ENCODE data around the gene HSPB9. TPM values are rescaled to one million over a fixed set of nuclear protein-coding genes. Genes with fewer than 3 reads are reported as not detected.

HSPB9 gene
- total RNA-seq, 1 experiment from 2014 or later, result 0.54 TPM

- no TSS peak for BruUV-seq (replicated peaks)
- H3K36me3 Mint-ChIP-seq (ENCODE audit: insufficient read depth, unreplicated experiment), result no peaks in the 10 kb centered on the region
- peaks cover 62% of the 10 kb centered on the region for H3K27me3 Mint-ChIP-seq (ENCODE audit: unreplicated experiment)
Measured at GRCh38 chr17:42167807-42168206, 45.2 kb downstream of the HSPB9 start.

GRCh38 chr17:42169351-42169750, 46.7 kb downstream of the HSPB9 start:
- intact Hi-C loops (cut with micrococcal nuclease; ENCODE audit: unreplicated experiment), result no loop called here
- TF ChIP-seq CTCF (IDR thresholded peaks at IDR 0.05; ENCODE audit: unreplicated experiment), result no peak
- CTCF ChIA-PET, result no interaction called here
- H3K27ac Mint-ChIP-seq (ENCODE audit: unreplicated experiment), result no peak overlapping the region
- DNase-seq, result no peak
- H3K36me3 Mint-ChIP-seq (ENCODE audit: insufficient read depth, unreplicated experiment), result no peaks in the 10 kb centered on the region
- H3K4me1 Mint-ChIP-seq (ENCODE audit: low read depth, unreplicated experiment), result no peaks in the 10 kb centered on the region
- BruUV-seq (replicated peaks), result no TSS peak
- no peaks in the 10 kb centered on the region for H3K9me3 Mint-ChIP-seq (ENCODE audit: low read depth, unreplicated experiment)
- peaks cover 71% of the 10 kb centered on the region for H3K27me3 Mint-ChIP-seq (ENCODE audit: unreplicated experiment)
- no peak overlapping the region for H3K4me3 Mint-ChIP-seq (ENCODE audit: low read depth, unreplicated experiment)

More at GRCh38 chr17:42167807-42168206, 45.2 kb downstream of the HSPB9 start:
- H3K4me3 Mint-ChIP-seq (ENCODE audit: low read depth, unreplicated experiment), result no peak overlapping the region
- intact Hi-C loops (cut with micrococcal nuclease; ENCODE audit: unreplicated experiment), result no loop called here
- no peaks in the 10 kb centered on the region for H3K4me1 Mint-ChIP-seq (ENCODE audit: low read depth, unreplicated experiment)
- no peaks in the 10 kb centered on the region for H3K9me3 Mint-ChIP-seq (ENCODE audit: low read depth, unreplicated experiment)
- no peak for DNase-seq
- H3K27ac Mint-ChIP-seq (ENCODE audit: unreplicated experiment), result no peak overlapping the region
- TF ChIP-seq CTCF (IDR thresholded peaks at IDR 0.05; ENCODE audit: unreplicated experiment), result no peak
- CTCF ChIA-PET, result interaction anchor here (1.7 kb wide), 1 partner anchor 26 kb away, joined by 4 read pairs; the partner anchor contains the start of gene GHDC

- Mint-ChIP-seq H3K36me3 (ENCODE audit: insufficient read depth, unreplicated experiment) (no peaks in the 10 kb centered on the region), H3K4me3 (ENCODE audit: low read depth, unreplicated experiment) (no peak overlapping the region), H3K27ac (ENCODE audit: unreplicated experiment) (no peak overlapping the region), H3K9me3 (ENCODE audit: low read depth, unreplicated experiment) (no peaks in the 10 kb centered on the region), H3K4me1 (ENCODE audit: low read depth, unreplicated experiment) (no peaks in the 10 kb centered on the region), H3K27me3 (ENCODE audit: unreplicated experiment) (peaks cover 74% of the 10 kb centered on the region)
- intact Hi-C loops (cut with micrococcal nuclease; ENCODE audit: unreplicated experiment), result no loop called here
- no peak for DNase-seq
- TF ChIP-seq CTCF (IDR thresholded peaks at IDR 0.05; ENCODE audit: unreplicated experiment), result no peak
- BruUV-seq (replicated peaks), result no TSS peak
- CTCF ChIA-PET, result interaction anchor here (0.6 kb wide), 3 partner anchors 91 to 255 kb away, joined by 3 to 8 read pairs (median 4); no protein-coding TSS in a partner anchor
Measured at GRCh38 chr17:42171831-42172230, 49.2 kb downstream of the HSPB9 start.

Other genes starting within 250 kb of the HSPB9 start
- 258 and 265 TPM in 2 replicates for gene ACLY, start 203.9 kb upstream of the HSPB9 start, total RNA-seq (2022)
- gene ODAD4, start 192.2 kb upstream of the HSPB9 start, total RNA-seq (2022), result 0.73 and 2.7 TPM in 2 replicates
- gene CNP, start 156.0 kb upstream of the HSPB9 start, total RNA-seq (2022), result 144 and 156 TPM in 2 replicates
- gene DNAJC7, start 105.4 kb upstream of the HSPB9 start, total RNA-seq (2022), result 184 and 193 TPM in 2 replicates
- gene NKIRAS2, start 102.7 kb upstream of the HSPB9 start, total RNA-seq (2022), result 55.7 and 58.4 TPM in 2 replicates
- gene C17orf113, start 72.2 kb upstream of the HSPB9 start, total RNA-seq (2022), result 4.2 and 4.5 TPM in 2 replicates
- gene ZNF385C, start 24.3 kb upstream of the HSPB9 start, total RNA-seq (2022), result 4.0 and 6.3 TPM in 2 replicates
- gene DHX58, start 10.1 kb upstream of the HSPB9 start, total RNA-seq (2022), result 45.6 and 77.5 TPM in 2 replicates
- gene KAT2A, start 1.4 kb upstream of the HSPB9 start, total RNA-seq (2022), result 94.7 and 100.0 TPM in 2 replicates
- gene RAB5C, start 32.2 kb downstream of the HSPB9 start, total RNA-seq (2022), result 284 and 315 TPM in 2 replicates
- not detected in 2 replicates for gene KCNH4, start 58.3 kb downstream of the HSPB9 start, total RNA-seq (2022)
- not detected in 2 replicates for gene HCRT, start 62.6 kb downstream of the HSPB9 start, total RNA-seq (2022)
- gene GHDC, start 71.7 kb downstream of the HSPB9 start, total RNA-seq (2022), result 37.4 and 42.7 TPM in 2 replicates
- 45.4 and 45.8 TPM in 2 replicates for gene STAT5B, start 153.6 kb downstream of the HSPB9 start, total RNA-seq (2022)
- 3.1 and 3.9 TPM in 2 replicates for gene STAT5A, start 165.7 kb downstream of the HSPB9 start, total RNA-seq (2022)

Measured in Calu3 (cell line).